K562 (cell line): ENCODE data around the gene CMIP. TPM values are rescaled to one million over a fixed set of nuclear protein-coding genes. Genes with fewer than 3 reads are reported as not detected.

Experiments
- DIDO1 ChIP-seq: fragments of 450-650 bp; IDR thresholded peaks from 2 replicates; pipeline ENCODE4 v1.6.1; 2016; ENCODE audit warnings: low read depth, missing biosample characterization, missing genetic modification characterization
- EHMT2 ChIP-seq: fragments of 450-650 bp; IDR thresholded peaks from 2 replicates; pipeline ENCODE4 v1.6.1; 2018; ENCODE audit warnings: antibody characterized with exemption
- FIP1L1 ChIP-seq: fragments of 200-400 bp; formaldehyde crosslinking; IDR thresholded peaks from 2 replicates; pipeline ENCODE4 v1.6.1; 2018; ENCODE audit warnings: mild to moderate bottlenecking, low read depth, low read length; ENCODE audit not compliant: poor library complexity, severe bottlenecking
- FOSL1 ChIP-seq: fragments of 200-800 bp; sonication (Bioruptor generic); conservative IDR thresholded peaks from 2 replicates; pipeline ENCODE4 v1.6.1; 2016; ENCODE audit warnings: missing genetic modification characterization, missing compliant biosample characterization
- MBD2 ChIP-seq: sonication (generic); IDR thresholded peaks from 2 replicates; pipeline ENCODE4 v1.6.1; 2016; ENCODE audit warnings: low read depth, borderline replicate concordance
- MCM7 ChIP-seq, 2 experiments: fragments of 450-650 bp; IDR thresholded peaks; 2 replicates each; pipeline ENCODE4 v1.6.1; 2016 to 2018
- MYNN ChIP-seq, 2 experiments: sonication (generic); formaldehyde crosslinking in 1 of 2; IDR thresholded peaks; 2 replicates each; pipeline versions ENCODE4 v1.5.0 to v1.6.1; 2016 to 2020; ENCODE audit warnings: antibody characterized with exemption in 1 of 2, missing genetic modification reagents in 1 of 2
- NFRKB ChIP-seq: fragments of 450-650 bp; IDR thresholded peaks from 2 replicates; pipeline ENCODE4 v1.6.1; 2016; ENCODE audit warnings: low read depth
- PHB2 ChIP-seq: fragments of 450-650 bp; IDR thresholded peaks from 2 replicates; pipeline ENCODE4 v1.6.1; 2017; ENCODE audit warnings: low read depth
- POLR3A ChIP-seq: IDR thresholded peaks from 2 replicates; pipeline ENCODE4 v1.6.1; 2011; ENCODE audit warnings: borderline replicate concordance, mild to moderate bottlenecking, moderate library complexity; ENCODE audit not compliant: insufficient read length, insufficient read depth; ENCODE audit errors: extremely low read depth
- PPARD ChIP-seq: fragments of 250-450 bp; sonication (Bioruptor Pico); IDR thresholded peaks from 2 replicates; pipeline ENCODE4 v1.8.0; 2022; ENCODE audit warnings: inconsistent platforms, mild to moderate bottlenecking, moderate library complexity
- PRMT5 ChIP-seq: sonication (generic); formaldehyde crosslinking; IDR thresholded peaks from 2 replicates; pipeline ENCODE4 v1.5.0; 2020; ENCODE audit warnings: missing genetic modification reagents
- SP1 ChIP-seq: sonication (generic); formaldehyde crosslinking; IDR thresholded peaks from 2 replicates; pipeline ENCODE4 v1.8.1; 2022; ENCODE audit warnings: mild to moderate bottlenecking, missing genetic modification reagents
- TFAM ChIP-seq: fragments of 250-450 bp; sonication (Bioruptor Pico); conservative IDR thresholded peaks from 2 replicates; pipeline ENCODE4 v1.5.0; 2021; ENCODE audit warnings: mild to moderate bottlenecking, moderate library complexity
- TRIM28 ChIP-seq: fragments of 450-650 bp; IDR thresholded peaks from 2 replicates; pipeline ENCODE4 v1.6.1; 2017
- ZNF23 ChIP-seq: fragments of 250-450 bp; sonication (Bioruptor Pico); IDR thresholded peaks from 2 replicates; pipeline ENCODE4 v1.4.0; 2020; ENCODE audit warnings: mild to moderate bottlenecking
- ZNF785 ChIP-seq: fragments of 250-450 bp; sonication (Bioruptor Pico); IDR thresholded peaks from 2 replicates; pipeline ENCODE4 v1.4.0; 2020; ENCODE audit warnings: mild to moderate bottlenecking
- polyA plus RNA-seq, 8 experiments: library from polyadenylated mRNA; depleted of rRNA in 4 of 8; stranded (reverse) in 5 of 8; unstranded in 3 of 8; fragments of >200 nt; fragmentation: Nextera tagmentation in 2 of 8; fragmentation: Illumina TruSeq in 1 of 8; extraction: Ambion mirVana in 2 of 8; extraction: Trizol in 1 of 8; gene quantifications; 2 replicates each; pipeline versions ENCODE4 v1.2.1 to v1.2.3, GENCODE V29; 2011 to 2014; ENCODE audit warnings: inconsistent platforms in 1 of 8, missing spikeins in 1 of 8
- total RNA-seq, 7 experiments: library from RNA; depleted of rRNA in 6 of 7; stranded (reverse); fragments of >200 nt in 6 of 7; fragmentation: Illumina TruSeq in 2 of 7; extraction: Trizol in 2 of 7; gene quantifications; 2 replicates each; pipeline versions ENCODE4 v1.2.1 to v1.2.3, GENCODE V29; 2011 to 2021; ENCODE audit warnings: low replicate concordance in 1 of 7
- TF ChIP-seq, protein P1 (sequence below): sonication (generic); formaldehyde crosslinking; IDR thresholded peaks from 2 replicates; pipeline ENCODE4 v1.8.1; 2023; ENCODE audit warnings: missing genetic modification reagents, mild to moderate bottlenecking, borderline replicate concordance
- TF ChIP-seq, protein P2 (sequence below): fragments of 450-650 bp; conservative IDR thresholded peaks from 2 replicates; pipeline ENCODE4 v1.6.1; 2016; ENCODE audit warnings: missing genetic modification characterization, low read depth, mild to moderate bottlenecking, missing compliant biosample characterization, moderate library complexity
- TF ChIP-seq, protein P3 (sequence below): fragments of 450-650 bp; IDR thresholded peaks from 2 replicates; pipeline ENCODE4 v1.6.1; 2018; ENCODE audit warnings: mild to moderate bottlenecking, low read depth; ENCODE audit not compliant: partially characterized antibody

CMIP gene
- total and polyA plus RNA-seq, 9 of the 15 experiments (the other 6 are each of a cell fraction or from before 2014, with no cell fraction given): 0.94 to 82.5 (median 10.3) TPM

DNA sequence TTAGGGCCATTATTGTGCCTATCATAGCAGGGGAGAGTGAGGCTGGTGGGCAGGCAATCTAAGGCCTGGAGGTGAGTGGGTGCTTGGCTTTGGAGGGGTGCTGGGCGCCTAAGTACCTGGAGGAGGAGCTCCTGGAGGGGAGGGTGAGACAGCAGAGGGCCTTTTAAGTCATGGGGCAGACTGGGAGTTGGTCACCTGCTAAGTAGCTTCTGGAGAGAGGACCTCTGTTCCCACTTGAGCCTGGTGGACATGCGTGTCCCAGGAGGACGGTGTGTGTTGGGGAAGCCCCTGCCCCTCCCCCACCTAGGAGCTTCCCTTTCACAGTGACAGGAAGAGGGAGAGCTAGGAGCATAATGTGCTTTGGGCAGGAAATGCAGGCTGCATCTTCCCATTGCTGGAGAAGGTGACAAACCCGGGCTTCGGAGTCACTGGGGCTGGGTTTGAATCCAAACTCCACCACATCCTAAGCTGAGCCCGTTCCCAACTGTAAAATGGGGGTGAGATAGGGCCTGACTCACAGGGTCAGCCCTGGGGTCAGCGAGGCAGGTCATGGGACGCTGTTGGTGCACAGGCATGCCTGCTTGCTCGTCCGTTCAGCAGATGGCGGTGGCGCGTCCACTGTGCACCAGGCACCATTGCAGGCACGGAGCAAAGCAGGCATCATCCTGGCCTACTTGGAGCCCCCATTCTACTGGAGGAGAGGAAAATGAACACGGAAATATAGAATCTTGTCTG is 37.9 kb downstream of the CMIP start (continued):
- TF ChIP-seq, protein P1, sequence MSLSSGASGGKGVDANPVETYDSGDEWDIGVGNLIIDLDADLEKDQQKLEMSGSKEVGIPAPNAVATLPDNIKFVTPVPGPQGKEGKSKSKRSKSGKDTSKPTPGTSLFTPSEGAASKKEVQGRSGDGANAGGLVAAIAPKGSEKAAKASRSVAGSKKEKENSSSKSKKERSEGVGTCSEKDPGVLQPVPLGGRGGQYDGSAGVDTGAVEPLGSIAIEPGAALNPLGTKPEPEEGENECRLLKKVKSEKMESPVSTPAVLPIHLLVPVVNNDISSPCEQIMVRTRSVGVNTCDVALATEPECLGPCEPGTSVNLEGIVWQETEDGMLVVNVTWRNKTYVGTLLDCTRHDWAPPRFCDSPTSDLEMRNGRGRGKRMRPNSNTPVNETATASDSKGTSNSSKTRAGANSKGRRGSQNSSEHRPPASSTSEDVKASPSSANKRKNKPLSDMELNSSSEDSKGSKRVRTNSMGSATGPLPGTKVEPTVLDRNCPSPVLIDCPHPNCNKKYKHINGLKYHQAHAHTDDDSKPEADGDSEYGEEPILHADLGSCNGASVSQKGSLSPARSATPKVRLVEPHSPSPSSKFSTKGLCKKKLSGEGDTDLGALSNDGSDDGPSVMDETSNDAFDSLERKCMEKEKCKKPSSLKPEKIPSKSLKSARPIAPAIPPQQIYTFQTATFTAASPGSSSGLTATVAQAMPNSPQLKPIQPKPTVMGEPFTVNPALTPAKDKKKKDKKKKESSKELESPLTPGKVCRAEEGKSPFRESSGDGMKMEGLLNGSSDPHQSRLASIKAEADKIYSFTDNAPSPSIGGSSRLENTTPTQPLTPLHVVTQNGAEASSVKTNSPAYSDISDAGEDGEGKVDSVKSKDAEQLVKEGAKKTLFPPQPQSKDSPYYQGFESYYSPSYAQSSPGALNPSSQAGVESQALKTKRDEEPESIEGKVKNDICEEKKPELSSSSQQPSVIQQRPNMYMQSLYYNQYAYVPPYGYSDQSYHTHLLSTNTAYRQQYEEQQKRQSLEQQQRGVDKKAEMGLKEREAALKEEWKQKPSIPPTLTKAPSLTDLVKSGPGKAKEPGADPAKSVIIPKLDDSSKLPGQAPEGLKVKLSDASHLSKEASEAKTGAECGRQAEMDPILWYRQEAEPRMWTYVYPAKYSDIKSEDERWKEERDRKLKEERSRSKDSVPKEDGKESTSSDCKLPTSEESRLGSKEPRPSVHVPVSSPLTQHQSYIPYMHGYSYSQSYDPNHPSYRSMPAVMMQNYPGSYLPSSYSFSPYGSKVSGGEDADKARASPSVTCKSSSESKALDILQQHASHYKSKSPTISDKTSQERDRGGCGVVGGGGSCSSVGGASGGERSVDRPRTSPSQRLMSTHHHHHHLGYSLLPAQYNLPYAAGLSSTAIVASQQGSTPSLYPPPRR (CRISPR knock-in tag): 0 out of 2 replicates have a peak, but pooled peaks have one; percentile 18
- TF ChIP-seq NFRKB (no peak; the same call in 1 of the 2 replicates), EHMT2 (no peak), MBD2 (no peak; the same call in 1 of the 2 replicates), FIP1L1 (no peak), PPARD (CRISPR knock-in tag) (no peak), PRMT5 (no peak), TRIM28 (no peak), POLR3A (no peak), TFAM (CRISPR knock-in tag) (no peak), FOSL1 (tag) (peak; percentile 85), MYNN (IDR thresholded peaks at IDR 0.05) (no peak), MYNN (CRISPR knock-in tag; IDR thresholded peaks at IDR 0.05) (no peak), MCM7 (IDR thresholded peaks at IDR 0.05) (no peak), ZNF23 (CRISPR knock-in tag) (no peak), SP1 (CRISPR knock-in tag) (no peak), PHB2 (no peak), DIDO1 (tag) (no peak), ZNF785 (no peak)
- TF ChIP-seq, protein P2, sequence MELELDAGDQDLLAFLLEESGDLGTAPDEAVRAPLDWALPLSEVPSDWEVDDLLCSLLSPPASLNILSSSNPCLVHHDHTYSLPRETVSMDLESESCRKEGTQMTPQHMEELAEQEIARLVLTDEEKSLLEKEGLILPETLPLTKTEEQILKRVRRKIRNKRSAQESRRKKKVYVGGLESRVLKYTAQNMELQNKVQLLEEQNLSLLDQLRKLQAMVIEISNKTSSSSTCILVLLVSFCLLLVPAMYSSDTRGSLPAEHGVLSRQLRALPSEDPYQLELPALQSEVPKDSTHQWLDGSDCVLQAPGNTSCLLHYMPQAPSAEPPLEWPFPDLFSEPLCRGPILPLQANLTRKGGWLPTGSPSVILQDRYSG (tag): no peak
- TF ChIP-seq, protein P3, sequence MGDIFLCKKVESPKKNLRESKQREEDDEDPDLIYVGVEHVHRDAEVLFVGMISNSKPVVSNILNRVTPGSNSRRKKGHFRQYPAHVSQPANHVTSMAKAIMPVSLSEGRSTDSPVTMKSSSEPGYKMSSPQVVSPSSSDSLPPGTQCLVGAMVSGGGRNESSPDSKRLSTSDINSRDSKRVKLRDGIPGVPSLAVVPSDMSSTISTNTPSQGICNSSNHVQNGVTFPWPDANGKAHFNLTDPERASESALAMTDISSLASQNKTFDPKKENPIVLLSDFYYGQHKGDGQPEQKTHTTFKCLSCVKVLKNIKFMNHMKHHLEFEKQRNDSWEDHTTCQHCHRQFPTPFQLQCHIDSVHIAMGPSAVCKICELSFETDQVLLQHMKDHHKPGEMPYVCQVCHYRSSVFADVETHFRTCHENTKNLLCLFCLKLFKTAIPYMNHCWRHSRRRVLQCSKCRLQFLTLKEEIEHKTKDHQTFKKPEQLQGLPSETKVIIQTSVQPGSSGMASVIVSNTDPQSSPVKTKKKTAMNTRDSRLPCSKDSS: no peak
